Measurements from ENCODE around the gene SLC9A9.

DNA sequence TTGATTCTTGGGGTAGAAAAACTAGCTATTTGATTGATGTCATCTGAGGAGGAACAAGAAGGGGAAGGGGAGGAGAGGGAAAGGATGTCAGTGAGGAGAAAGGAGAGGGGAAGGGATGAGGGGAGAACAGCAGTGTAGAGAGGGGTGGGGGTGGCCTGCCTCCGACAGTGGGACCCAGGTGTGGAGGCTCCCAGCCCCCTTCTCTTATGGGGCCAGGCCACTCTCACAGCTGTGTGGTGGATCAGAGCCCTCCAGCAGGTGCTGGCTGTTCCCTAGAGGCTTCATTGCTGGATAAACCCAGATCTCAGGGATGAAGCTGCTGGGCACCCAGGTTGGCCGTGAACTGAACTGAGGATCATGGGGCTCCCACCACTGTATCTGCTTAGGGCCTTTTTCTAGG, 464.2 kb downstream of the SLC9A9 start:
- TF ChIP-seq CTCF (IDR thresholded peaks at IDR 0.05) (no peak), POLR2AphosphoS5 (IDR thresholded peaks at IDR 0.05) (no peak)

Measured in esophagus muscularis mucosa (tissue), 3 donors.